Nephron progenitor cell (in vitro differentiated cells): ENCODE data around the gene GHDC.

Experiments
- DNase-seq: peaks from one replicate; pipeline ENCODE4 v3.0.0; 2021
- H3K27ac Mint-ChIP-seq: 2 replicates; pipeline ENCODE4 v1.8.0; 2021; ENCODE audit warnings: mild to moderate bottlenecking, moderate library complexity, mixed read lengths
- H3K27me3 Mint-ChIP-seq: 2 replicates; pipeline ENCODE4 v1.8.0; 2021; ENCODE audit warnings: mild to moderate bottlenecking, low read depth, mixed read lengths; ENCODE audit not compliant: poor library complexity
- H3K36me3 Mint-ChIP-seq: 2 replicates; pipeline ENCODE4 v1.8.0; 2021; ENCODE audit warnings: low read depth, mixed read lengths
- H3K4me1 Mint-ChIP-seq: 2 replicates; pipeline ENCODE4 v1.8.0; 2021; ENCODE audit warnings: mixed read lengths
- H3K4me3 Mint-ChIP-seq: 2 replicates; pipeline ENCODE4 v1.8.0; 2021; ENCODE audit warnings: mild to moderate bottlenecking, moderate library complexity, mixed read lengths
- H3K9me3 Mint-ChIP-seq: 2 replicates; pipeline ENCODE4 v1.8.0; 2021; ENCODE audit warnings: mild to moderate bottlenecking, moderate library complexity, mixed read lengths
- CTCF ChIP-seq: fragments of 200-600 bp; sonication (generic); IDR thresholded peaks from 2 replicates; pipeline ENCODE4 v1.5.0; 2021; ENCODE audit warnings: antibody characterized with exemption

GHDC gene

GRCh38 chr17:42180411-42180921 is 13.8 kb downstream of the GHDC start:
- H3K4me3 Mint-ChIP-seq: peak overlapping the region; percentile 50
- no peak overlapping the region for H3K27ac Mint-ChIP-seq
- peaks cover 15% of the 10 kb centered on the region for H3K4me1 Mint-ChIP-seq
- H3K9me3 Mint-ChIP-seq: no peaks in the 10 kb centered on the region
- no peak for TF ChIP-seq CTCF
- no peaks in the 10 kb centered on the region for H3K36me3 Mint-ChIP-seq
- H3K27me3 Mint-ChIP-seq: peaks cover 86% of the 10 kb centered on the region
- DNase-seq: peak; percentile 25

- peaks cover 12% of the 10 kb centered on the region for H3K4me1 Mint-ChIP-seq
- H3K36me3 Mint-ChIP-seq: no peaks in the 10 kb centered on the region
- TF ChIP-seq CTCF: no peak
- no peak overlapping the region for H3K27ac Mint-ChIP-seq
- peaks cover 86% of the 10 kb centered on the region for H3K27me3 Mint-ChIP-seq
- H3K9me3 Mint-ChIP-seq: no peaks in the 10 kb centered on the region
- peak; percentile 90 for DNase-seq
- H3K4me3 Mint-ChIP-seq: peak overlapping the region; percentile 50
Measured at GRCh38 chr17:42179911-42180410, 14.3 kb downstream of the GHDC start.

- Mint-ChIP-seq H3K27me3 (peaks cover 86% of the 10 kb centered on the region), H3K9me3 (no peaks in the 10 kb centered on the region), H3K4me3 (no peak overlapping the region), H3K27ac (no peak overlapping the region), H3K36me3 (no peaks in the 10 kb centered on the region), H3K4me1 (peaks cover 7% of the 10 kb centered on the region)
- no peak for TF ChIP-seq CTCF
- DNase-seq: no peak
Measured at GRCh38 chr17:42179335-42179734, 15.0 kb downstream of the GHDC start.

GRCh38 chr17:42178817-42179216 is 15.5 kb downstream of the GHDC start:
- no peak for DNase-seq
- Mint-ChIP-seq H3K27ac (no peak overlapping the region), H3K4me3 (no peak overlapping the region), H3K27me3 (peaks cover 86% of the 10 kb centered on the region), H3K9me3 (no peaks in the 10 kb centered on the region), H3K36me3 (no peaks in the 10 kb centered on the region), H3K4me1 (peaks cover 6% of the 10 kb centered on the region)
- TF ChIP-seq CTCF: no peak

GRCh38 chr17:42177684-42178083 is 16.6 kb downstream of the GHDC start:
- no peaks in the 10 kb centered on the region for H3K36me3 Mint-ChIP-seq
- no peak overlapping the region for H3K4me3 Mint-ChIP-seq
- DNase-seq: no peak
- H3K27me3 Mint-ChIP-seq: peaks cover 80% of the 10 kb centered on the region
- no peaks in the 10 kb centered on the region for H3K4me1 Mint-ChIP-seq
- no peak overlapping the region for H3K27ac Mint-ChIP-seq
- no peak for TF ChIP-seq CTCF
- no peaks in the 10 kb centered on the region for H3K9me3 Mint-ChIP-seq

GRCh38 chr17:42174126-42174783 is 20.0 kb downstream of the GHDC start:
- H3K4me3 Mint-ChIP-seq: no peak overlapping the region
- peaks cover 69% of the 10 kb centered on the region for H3K27me3 Mint-ChIP-seq
- H3K4me1 Mint-ChIP-seq: no peaks in the 10 kb centered on the region
- TF ChIP-seq CTCF: no peak
- no peaks in the 10 kb centered on the region for H3K9me3 Mint-ChIP-seq
- no peak overlapping the region for H3K27ac Mint-ChIP-seq
- no peak for DNase-seq
- H3K36me3 Mint-ChIP-seq: no peaks in the 10 kb centered on the region
